Activated CD4-positive, alpha-beta T cell treated with anti-CD3 and anti-CD28 coated beads, Interleukin-2, Interleukin-4, amounts not matched to agents 100 ng/mL and 50 ng/mL, durations not matched to agents 16 hours and 8 hours (primary cell): ENCODE measurements around the gene TEX38.
"Not testable (repeated sequence)": the region's sequence is repeated elsewhere in the genome, so short reads cannot be mapped to it uniquely, and the experiment has no call there.

ENCODE experiments used
- DNase-seq: peaks from one replicate; pipeline ENCODE4 v3.0.0-alpha.2; 2020; ENCODE audit warnings: low spot score

The TEX38 gene

DNA sequence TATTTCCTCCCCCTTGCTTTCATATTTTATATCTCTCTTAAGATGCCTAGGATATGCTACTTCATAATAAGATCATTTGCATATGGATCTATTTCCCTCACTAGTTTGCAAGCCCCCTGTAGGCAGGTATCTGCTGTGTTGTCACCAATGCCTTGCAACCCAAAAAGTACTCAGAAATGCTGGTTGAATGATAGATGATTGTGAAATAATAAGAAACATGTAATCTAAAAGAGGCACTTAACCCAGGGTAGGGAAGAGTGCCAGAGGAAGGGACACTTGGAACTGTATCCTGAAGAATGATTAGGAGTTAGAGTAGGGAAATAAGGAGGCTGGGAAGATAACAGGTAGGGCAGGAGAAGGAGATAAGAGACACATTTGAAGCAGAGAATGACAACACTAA, 15.8 kb upstream of the TEX38 start:
- no peak for DNase-seq

DNA sequence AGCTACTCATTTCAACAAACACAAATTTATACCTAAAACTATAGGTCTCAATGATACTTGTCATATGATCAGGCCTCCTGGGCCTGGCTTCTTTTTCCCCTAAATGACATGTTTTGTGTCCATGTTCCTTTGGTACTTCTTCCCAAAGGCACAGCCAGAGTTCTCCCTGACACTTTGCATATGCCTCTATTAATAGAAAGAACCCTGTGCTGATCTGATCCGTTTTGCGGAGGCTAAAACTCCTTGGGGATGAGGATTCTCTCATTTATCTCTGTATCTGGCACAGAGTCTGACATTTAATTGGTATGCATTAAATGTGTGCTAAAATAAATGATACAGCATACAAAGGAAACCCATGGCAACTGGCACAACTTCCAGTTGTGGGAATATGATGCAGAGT, 15.0 kb upstream of the TEX38 start:
- DNase-seq, result no peak

DNA sequence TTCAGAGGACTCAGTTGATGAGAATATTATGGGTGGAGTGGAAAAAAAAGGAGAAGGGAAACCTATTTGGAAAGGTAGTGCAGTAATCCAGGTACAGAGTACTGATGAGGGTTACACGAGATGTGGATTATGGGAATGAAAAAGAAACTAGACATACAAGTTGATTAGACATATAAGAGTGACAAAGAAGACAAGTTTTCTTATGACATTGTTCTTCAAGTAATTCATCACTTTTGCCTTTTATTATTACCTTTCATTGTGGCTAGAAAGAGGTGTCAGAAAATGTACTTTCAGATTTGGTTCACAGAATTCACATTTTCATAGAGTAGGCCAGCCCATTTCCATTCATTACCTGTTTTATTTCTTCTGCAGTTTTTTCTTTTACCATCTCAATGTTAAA, 13.9 kb upstream of the TEX38 start:
- DNase-seq, result no peak

DNA sequence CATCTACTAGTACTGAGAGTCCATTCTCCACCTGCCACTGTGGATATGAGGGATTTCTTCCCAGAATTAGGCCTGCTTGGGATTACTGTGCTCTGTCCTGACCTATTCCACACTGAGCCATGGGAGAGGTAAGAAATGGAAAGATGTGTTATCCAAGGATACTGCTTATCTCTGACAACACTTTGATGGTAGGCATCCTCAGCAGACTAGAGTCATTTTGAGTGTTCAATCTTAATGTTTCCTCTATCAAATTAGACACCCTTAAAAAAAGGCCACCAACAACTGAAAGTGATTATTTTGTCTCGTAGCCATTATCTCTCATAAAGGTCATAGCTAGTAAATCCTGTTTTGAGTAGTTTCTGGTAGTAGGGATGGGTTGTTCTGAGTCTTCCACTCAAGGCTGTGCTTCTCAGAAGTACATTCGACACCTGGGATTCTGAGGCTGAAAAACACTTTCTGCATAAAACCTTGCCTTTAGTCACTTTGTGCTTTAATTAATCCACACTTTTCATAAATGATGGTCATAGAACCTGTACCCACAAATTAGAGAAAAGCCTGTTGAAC, 12.3 kb upstream of the TEX38 start:
- no peak for DNase-seq

DNA sequence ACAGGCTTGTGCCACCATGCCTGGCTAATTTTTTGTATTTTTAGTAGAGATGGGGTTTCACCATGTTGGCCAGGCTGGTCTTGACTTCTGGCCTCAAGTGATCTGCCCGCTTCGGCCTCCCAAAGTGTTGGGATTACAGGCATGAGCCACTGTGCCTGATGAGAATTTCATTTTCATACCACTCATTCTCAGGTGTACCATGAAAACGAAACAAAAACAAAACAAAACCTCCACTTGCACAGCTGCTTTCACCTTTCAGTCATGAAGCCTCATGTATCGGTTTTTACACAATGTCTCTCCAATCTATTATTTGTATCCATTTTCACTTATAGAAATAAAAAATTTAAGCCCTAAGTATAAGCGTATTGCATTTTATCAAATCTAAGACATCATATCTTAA, 11.5 kb upstream of the TEX38 start:
- peak; percentile 25 for DNase-seq

DNA sequence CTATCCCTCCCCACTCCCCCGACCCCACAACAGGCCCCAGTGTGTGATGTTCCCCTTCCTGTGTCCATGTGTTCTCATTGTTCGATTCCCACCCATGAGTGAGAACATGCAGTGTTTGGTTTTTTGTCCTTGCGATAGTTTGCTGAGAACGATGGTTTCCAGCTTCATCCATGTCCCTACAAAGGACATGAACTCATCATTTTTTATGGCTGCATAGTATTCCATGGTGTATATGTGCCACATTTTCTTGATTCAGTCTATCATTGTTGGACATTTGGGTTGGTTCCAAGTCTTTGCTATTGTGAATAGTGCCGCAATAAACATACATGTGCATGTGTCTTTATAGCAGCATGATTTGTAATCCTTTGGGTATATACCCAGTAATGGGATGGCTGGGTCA, 8.7 kb upstream of the TEX38 start:
- DNase-seq, result not testable (repeated sequence)

DNA sequence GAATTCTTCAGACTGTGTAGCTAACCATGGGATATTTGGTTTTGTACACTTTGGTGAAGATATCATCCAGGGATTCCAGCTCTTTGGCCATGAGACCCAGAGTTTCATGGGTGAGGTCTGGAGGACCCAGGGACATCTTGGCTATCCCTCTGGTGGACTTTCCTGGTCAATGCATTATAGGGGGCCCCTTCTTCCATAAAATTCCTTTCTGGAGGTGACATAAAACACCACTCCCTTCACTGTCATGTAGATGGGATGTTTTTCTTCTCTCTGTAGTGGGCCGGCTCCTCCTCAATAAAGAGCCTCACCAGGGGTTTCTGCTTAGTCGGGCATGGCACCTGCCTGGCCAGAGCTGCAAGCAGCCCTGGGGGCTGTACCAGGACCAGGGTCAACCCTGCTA, 5.7 kb upstream of the TEX38 start:
- no peak for DNase-seq

DNA sequence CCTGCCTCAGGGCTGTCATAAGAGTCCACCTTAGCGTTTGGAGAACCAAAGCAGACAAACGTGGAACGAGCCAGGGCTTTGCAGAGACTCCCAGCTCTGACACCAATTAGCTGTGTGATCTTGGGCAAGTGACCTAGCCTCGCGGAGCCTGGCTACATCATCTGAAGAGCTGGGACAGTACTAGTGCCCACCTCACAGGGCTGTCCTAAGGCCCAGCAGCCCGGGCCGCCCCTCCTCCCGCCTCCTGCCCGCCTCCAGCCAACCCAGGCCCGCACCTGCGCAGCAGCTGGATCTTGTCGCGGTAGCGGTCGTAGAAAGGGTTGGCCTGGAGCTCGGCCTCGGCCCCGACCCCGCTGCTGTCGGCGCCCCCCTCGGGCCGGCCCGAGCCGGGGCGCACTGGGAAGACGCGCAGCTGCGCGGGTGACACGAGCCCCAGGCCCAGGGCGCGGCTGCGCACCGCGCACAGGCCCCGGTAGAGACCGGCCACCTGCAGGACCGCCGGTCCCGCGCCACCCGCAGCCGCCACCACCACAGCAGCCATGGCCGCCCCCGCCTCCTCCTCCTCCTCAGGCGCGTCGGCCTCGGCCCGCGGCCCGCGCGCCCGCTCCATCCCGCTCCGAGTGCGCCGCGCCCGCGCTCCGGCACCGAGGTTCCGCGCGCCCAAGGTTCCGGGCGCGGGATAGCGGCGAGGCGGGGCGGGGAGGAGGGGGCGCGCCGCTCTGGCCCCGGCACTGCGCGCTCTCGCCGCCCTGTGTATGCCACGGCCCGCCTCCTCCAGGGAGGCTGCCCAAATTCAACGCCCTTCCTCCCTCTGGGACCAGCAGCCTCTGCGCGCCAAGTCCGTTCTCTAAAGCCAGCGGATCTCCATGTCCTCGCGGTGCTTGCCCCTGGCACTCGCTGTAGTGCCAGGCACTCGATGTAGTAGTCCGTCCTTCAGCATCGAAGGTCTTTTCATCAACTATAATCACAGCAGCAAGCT, 3.6 kb upstream of the TEX38 start, which contains the start of gene ATPAF1:
Gene ATPAF1 (minus strand): TSS at position 583 of the 979 bp plus-strand sequence. CDS start 42 bp downstream, at position 541.
- DNase-seq, result peak; percentile 75

DNA sequence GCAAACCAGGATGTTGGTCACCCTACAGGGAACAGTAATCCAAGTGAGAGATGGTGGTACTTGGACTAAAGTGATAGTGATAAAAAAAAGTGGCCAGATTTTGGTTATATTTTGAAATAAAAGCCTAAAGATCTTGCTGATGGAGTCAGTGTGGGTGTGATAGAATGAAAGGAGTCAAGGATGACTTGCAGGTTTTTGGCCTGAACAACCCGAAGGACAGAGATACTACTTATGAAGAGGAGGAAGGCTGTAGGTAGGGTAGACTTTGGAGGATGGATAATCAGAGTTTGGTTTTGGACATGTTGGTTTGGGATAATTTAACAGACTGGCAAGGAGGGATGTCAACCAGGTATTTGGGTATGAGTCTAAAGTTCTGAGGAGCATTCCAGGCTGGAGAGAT, 1.5 kb upstream of the TEX38 start:
- no peak for DNase-seq

DNA sequence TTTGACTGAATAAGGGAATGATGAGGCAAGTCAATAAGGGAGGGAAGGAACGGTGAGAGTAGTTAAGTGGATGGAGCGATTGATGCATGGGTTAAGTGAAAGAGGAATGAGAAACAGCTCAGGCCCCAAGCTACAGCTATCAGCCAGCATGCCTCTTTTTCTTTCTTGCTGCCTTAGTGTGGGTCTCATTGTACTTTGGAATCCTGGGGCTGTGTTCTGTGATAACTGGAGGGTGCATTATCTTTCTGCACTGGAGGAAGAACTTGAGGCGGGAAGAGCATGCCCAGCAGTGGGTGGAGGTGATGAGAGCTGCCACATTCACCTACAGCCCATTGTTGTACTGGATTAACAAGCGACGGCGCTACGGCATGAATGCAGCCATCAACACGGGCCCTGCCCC, 1.0 kb downstream of the TEX38 start:
- DNase-seq, result no peak

DNA sequence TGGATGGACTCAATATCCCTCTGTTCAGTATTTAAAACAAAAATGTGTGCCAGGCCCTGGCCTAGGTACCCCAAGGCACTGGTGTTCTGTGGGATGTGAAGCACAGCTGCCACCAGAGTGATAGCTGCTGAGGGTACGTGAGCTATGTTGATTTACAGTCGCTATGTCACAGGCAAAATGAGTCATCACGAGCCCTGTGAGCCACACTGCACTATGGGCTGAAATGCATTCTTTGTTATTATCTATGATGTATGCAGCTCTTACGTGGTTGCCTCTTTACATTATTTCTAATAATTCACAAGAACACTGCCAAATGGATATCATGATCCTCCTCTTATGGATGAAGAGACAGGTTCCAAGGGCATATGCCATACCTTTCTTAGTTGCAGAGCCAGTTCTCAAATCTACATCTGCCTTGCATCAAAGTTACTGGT, 2.1 kb downstream of the TEX38 start:
- DNase-seq, result peak; percentile 28

DNA sequence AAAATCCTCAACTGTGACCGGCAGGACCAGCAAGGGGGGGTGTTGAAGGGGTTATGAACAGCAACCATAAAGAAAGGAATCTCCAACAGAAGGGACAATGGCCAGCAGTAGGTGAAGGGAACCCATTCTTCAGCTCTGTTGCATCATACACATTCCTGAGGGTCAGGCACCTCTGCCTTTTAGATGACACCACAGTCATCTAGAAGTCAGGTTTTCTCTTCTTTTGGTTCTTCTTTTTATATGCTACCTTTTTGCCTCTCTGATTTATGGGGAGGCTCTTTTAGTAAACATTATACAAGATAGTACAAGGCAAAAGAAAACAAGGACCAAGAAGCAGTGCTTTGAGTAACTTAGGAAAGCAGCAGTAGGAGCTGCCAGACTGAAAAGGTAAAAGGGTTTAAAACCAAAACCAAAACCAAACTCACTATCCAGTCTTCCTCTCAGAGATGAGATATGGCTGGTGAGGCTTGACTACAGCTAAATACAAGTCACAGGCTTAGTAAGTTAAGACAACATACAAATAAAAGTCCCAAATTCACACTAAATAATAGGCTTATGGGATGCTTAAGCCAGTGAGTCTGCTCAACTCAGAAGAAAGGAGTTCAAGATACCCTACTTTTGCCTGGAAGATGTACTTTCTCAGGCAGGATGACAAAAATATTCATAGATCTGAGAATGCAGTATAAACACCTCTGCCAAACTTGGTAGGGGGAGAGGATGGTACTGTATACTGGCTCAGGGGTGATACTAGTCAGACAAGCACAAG, 4.1 kb downstream of the TEX38 start:
- DNase-seq, result peak; percentile 31

DNA sequence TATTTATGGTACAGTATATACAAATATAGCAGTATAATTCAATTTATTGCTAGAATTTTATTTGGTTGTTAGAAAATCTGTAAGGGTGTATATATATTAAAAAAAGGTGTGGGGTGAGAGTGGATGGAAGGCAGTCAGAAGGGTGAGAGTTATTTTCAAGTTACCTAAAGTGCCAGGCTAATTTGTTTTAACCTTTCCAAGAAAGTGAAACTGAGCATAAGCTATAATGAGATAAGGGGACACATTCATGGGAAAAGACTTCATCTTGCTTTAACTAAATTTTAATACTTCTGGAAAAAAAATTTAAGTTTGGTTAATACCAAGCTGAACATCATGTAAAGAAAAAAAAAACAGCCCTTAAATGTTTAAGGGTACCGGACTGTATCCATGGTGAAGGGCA, 4.9 kb downstream of the TEX38 start:
- no peak for DNase-seq

DNA sequence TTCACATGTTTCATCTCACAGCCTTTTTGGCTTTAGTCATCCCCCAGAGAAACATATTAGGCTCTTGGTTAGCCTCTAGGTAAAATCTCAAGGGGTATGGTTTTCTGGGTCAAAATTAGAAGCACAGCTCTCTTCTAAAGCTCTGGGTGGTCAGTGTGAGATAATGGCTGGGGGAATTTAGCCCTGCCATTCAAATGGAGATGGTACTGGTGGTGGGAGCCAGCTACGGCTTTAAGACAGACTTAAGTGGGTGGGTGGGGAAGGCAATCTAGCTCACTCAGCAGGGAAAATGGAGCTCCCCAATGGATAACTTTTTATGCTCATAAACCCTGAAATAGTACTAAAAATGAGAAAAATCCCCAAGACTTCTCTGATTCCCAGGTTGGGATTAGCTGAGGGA, 5.7 kb downstream of the TEX38 start:
- DNase-seq, result no peak

DNA sequence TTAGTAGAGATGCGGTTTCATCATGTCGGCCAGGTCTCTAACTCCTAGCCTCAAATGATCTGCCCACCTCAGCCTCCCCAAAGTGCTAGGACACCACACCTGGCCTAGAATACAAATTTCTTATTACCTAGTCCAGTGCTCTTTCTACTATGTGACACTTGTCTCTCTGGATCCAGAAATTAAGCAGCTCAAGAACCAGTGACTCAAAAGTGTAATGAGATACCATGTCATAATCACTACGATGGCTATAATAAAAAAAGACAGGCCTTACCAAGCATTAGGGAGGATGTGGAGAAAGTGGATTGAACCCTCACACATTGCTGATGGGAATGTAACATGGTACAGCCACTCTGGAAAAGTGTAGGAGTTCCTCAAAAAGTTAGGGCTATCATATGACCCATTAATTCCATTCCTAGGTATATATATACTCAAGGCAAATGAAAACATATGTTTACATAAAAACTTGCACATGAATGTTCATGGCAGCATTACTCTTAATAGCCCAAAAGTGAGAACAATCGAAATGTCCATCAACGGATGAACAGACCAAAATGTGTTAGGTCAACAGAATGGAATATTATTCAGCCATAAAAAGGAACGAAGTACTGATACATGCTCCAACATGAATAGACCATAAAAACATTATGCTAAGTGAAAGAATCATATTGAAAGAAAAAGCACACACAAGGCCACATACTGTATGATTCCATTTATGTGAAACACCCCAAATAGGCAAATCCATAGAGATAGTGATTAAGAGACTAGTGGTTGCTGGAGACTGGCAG, 8.3 kb downstream of the TEX38 start:
- no peak for DNase-seq

DNA sequence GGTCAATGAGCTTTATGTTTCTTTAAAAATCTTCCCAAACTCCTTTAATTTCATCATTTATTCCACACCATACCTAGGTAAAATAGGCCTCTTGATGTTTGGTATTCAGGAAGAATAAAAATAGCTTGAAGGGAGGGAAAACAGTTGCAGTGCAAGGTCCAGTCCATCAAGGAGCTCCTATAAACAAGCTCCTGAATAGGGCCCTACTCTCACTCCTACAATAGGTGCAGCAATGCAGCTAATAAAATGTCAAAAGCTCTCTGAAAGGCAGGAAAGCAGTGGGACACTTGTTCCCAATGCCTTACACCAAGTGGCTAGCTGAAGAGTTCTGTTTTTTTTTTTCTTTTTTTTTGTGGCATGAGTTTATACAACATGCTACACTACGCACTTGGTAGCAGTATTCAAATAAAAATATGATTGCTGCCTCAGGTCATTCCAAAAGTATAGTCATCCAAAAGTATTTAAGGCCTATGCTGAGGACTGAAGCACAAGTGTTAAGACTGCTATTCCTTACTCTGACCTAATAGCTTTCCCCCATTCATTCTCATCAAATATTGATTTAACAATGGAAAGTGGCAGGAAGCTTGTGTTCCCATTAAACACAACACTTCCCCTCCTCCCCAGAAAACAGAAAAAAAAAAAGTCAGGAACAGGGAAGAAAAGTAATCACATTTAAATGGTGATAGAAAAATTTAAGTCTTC, 9.8 kb downstream of the TEX38 start:
- no peak for DNase-seq

DNA sequence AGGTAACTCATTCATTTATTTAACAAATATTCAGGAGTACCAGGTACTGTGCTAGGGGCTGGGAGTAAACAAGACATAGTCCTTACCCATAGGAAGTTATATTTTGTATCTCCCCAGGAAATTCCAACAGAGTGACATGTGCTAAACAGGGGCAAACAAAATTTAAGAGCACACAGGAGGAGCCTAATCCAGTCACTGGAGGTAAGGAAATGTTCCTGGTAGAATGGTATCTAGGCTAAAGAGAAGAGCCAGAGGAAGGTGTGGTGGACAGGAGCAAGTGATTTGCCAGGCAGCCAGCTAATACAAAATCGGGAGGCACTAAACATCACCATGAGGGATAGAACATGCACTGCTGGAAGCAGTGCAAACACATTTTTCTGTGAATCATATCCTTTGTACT, 10.4 kb downstream of the TEX38 start:
- DNase-seq, result no peak

DNA sequence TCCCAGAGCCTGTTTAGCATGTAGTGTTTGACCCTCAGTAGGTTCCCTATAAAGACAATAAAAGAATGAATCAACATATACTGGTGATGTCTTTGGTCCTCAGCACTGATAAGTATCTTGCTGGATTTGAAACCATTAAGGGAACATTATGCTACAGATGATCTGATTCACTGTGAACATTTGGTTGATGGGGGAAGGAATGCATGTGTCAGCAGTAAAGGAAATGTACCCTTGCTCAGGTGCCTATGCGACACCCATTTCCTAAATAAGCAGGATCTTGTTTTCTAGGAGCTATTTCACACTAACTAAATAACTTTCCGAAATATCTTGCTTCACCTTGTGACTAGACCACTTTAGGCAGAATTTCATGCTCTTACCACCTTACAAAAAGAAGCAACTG, 13.0 kb downstream of the TEX38 start:
- no peak for DNase-seq

DNA sequence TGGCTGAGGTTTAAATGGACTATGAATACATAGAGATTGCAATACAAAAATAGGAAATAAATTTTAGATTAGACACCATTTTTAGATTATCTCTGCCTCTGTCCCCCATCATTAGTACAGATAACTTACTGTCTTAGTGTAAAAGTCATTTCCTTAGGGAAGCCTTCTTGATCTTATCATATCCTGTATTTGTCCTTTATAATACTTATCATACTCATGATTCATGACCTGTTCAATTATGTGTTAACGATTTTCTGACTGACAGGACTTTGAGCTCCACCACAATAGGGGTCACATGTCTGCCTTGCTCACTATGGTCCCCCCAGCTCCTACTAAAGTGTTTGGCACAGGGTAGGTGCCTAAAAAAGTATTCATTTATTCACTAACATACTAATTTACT, 14.6 kb downstream of the TEX38 start:
- DNase-seq, result no peak

DNA sequence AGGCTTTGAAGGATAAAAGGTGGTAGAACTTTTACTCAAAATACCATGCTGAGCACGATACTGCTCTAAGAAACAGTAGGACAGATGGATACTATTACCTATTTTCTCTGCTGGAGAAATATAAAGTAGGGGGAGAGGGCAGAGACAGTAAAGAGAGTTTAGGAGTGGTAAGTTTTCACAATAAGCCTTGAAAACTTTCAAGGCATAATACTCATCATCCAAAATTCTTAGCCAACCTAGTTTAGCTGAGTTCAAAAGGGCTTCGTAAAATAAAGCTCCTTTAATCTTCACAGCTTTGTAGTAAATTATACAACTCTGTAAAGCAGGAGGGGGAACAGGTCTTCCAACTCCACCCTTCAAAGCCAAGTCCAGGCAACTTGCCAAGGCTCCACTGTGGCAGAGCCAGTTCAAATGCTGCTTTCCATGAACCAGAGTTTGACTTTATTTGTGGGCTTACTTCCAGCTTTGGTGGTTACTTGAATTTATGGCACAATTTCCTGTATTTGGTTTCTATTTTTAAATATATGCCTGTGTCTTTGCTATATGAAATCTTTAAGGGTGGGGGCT, 15.5 kb downstream of the TEX38 start:
- DNase-seq, result no peak

DNA sequence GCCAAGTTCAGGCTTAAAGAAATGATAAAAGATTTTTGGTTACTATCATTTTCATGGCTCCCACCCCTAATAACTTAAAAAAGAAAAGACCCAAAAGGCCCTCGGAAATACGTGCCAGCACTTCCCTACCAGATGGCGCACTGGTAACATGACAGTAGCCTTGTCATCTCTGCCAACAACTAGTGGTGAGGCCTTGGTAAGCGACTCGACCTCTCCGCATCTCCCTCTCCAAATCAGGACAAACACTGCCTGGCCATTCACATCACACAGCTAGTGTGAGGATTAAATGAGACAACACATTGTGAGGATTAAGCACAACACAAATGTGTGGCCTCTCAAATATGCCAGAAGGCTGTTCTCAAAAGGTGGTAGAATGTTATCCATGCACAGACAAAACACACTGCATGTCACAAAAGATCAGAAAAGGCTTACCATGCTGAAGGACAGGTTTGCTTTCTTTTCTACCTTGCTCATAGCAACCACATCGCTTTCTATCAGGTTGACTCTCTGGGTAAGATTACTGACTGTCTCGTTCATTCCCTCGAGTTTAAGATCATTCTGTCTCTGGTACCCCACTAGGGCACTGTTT, 16.4 kb downstream of the TEX38 start:
- DNase-seq, result no peak
